ENCODE measurements around the gene STK32B. TPM values are rescaled to one million over a fixed set of nuclear protein-coding genes. Genes with fewer than 3 reads are reported as not detected.

Gene STK32B
- total and polyA plus RNA-seq, 9 of the 15 experiments (the other 6 are each of a cell fraction or from before 2014, with no cell fraction given): 0.03 to 0.20 (median 0.07) TPM; not detected in 2

DNA sequence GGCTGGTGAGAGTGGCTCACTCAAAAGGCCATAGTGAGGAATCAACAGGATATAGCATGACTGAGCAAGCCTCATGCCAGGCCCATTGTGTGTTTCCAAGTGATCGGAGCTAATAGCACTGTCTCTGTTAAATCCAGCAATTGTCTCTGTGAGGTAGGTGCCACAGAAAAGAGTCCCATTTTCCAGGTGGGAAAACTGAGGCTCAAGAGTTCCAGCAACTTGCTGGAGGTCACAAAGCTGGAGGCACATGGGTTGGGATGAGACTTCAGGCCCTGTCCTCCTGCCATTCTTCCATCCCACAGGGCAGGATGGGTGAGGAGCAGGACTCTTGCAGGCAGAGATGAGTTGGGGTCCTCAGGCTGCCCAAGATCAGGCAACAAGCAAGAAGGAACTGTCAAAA is 30.9 kb upstream of the STK32B start:
- Histone ChIP-seq H3K79me2 (ENCODE audit: control insufficient read depth, insufficient read depth, low read length) (no peaks in the 10 kb centered on the region), H3K4me2 (ENCODE audit: insufficient read depth, low read length) (no peak overlapping the region), H3K27me3 (ENCODE audit: control insufficient read depth in 2 of 2, insufficient read depth in 2 of 2, low read length in 2 of 2) (peaks cover 0 to 21% of the 10 kb centered on the region in 2 experiments; a peak in 2 of 5 replicates), H4K20me1 (replicated peaks; ENCODE audit: control insufficient read depth, insufficient read depth, low read length) (no peaks in the 10 kb centered on the region), H3K27ac (ENCODE audit: extremely low read depth, low read depth, low read length) (no peak overlapping the region), H3K9me3 (replicated peaks; ENCODE audit: control insufficient read depth, insufficient read depth, low read depth, low read length) (no peaks in the 10 kb centered on the region), H3K36me3 (ENCODE audit: control insufficient read depth, insufficient read depth, low read length) (no peaks in the 10 kb centered on the region), H3K4me1 (replicated peaks in 1 of 2; ENCODE audit: control insufficient read depth in 2 of 2, insufficient read depth in 2 of 2, low read length in 2 of 2) (peaks cover 2 to 9% of the 10 kb centered on the region in 2 experiments; a peak in 4 of 5 replicates), H3K9ac (ENCODE audit: insufficient read depth in 1 of 2, low read depth in 2 of 2, low read length in 2 of 2) (no peak overlapping the region), H3K9me1 (ENCODE audit: control insufficient read depth, insufficient read depth, low read length) (no peaks in the 10 kb centered on the region), H3K4me3 (no peak overlapping the region), H2AFZ (ENCODE audit: low read depth, low read length) (no peak overlapping the region)
- BruUV-seq (replicated peaks): no TSS peak
- no peak for ATAC-seq
- ChIA-PET CTCF (ENCODE audit: low intra/inter-chr PET ratio) (no interaction called here), POLR2A (interaction anchor here (0.7 kb wide), 1 partner anchor 74 kb away, joined by 3 read pairs; no protein-coding TSS in a partner anchor)
- in situ Hi-C loops (cut with MboI): no loop called here
- WGBS (ENCODE audit: insufficient coverage, low coverage, missing lambda C conversion rate): 67% methylated on average over 1 of the region's 1 CpG
- no peak for DNase-seq (ENCODE audit: extremely low read depth in 1 of 4, low spot score in 3 of 4)
- no peak for FAIRE-seq
- intact Hi-C loops (cut with micrococcal nuclease): no loop called here
- TF ChIP-seq RCOR1 (IDR thresholded peaks at IDR 0.05; ENCODE audit: borderline replicate concordance in 1 of 2, low read depth in 2 of 2, low read length in 2 of 2) (0 out of 4 replicates have a peak, but pooled peaks of 1 of the 2 experiments have one; percentile 29), CBX1 (IDR thresholded peaks at IDR 0.05; ENCODE audit: low read depth) (peak; percentile 35; the same call in 1 of the 2 replicates), SMARCA5 (IDR thresholded peaks at IDR 0.05) (peak; percentile 29; the same call in 1 of the 2 replicates), POLR2B (IDR thresholded peaks at IDR 0.05; ENCODE audit: low read depth, partially characterized antibody) (no peak), RBM25 (IDR thresholded peaks at IDR 0.05; ENCODE audit: low read depth, low read length, severe bottlenecking) (peak; percentile 76), ESRRA (IDR thresholded peaks at IDR 0.05; ENCODE audit: borderline replicate concordance, low read depth) (0 out of 2 replicates have a peak, but pooled peaks have one; percentile 23), POLR2A (conservative IDR thresholded peaks at IDR 0.05) (no peak), PHB (CRISPR knock-in tag; IDR thresholded peaks at IDR 0.05) (no peak), KDM1A (IDR thresholded peaks at IDR 0.05) (peak; percentile 46 to 55; a peak in 2 of 4 replicates), ADNP (tag; IDR thresholded peaks at IDR 0.05) (0 out of 2 replicates have a peak, but pooled peaks have one; percentile 59), SREBF1 (IDR thresholded peaks at IDR 0.05; ENCODE audit: borderline replicate concordance, low read depth, low read length) (no peak), BCOR (IDR thresholded peaks at IDR 0.05) (peak; percentile 88; the same call in 1 of the 2 replicates), MTA2 (IDR thresholded peaks at IDR 0.05; ENCODE audit: low read depth) (no peak)
- TF ChIP-seq, protein P1, sequence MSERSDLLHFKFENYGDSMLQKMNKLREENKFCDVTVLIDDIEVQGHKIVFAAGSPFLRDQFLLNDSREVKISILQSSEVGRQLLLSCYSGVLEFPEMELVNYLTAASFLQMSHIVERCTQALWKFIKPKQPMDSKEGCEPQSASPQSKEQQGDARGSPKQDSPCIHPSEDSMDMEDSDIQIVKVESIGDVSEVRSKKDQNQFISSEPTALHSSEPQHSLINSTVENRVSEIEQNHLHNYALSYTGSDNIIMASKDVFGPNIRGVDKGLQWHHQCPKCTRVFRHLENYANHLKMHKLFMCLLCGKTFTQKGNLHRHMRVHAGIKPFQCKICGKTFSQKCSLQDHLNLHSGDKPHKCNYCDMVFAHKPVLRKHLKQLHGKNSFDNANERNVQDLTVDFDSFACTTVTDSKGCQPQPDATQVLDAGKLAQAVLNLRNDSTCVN (CRISPR knock-in tag; IDR thresholded peaks at IDR 0.05): no peak
